GM11168 (cell line): Measurements from ENCODE around the gene MMEL1.
"Not testable (repeated sequence)": the region's sequence is repeated elsewhere in the genome, so short reads cannot be mapped to it uniquely, and the experiment has no call there.

Source experiments
- in situ Hi-C: fragments of 300-500 bp; cut with MboI; formaldehyde crosslinking; loops from one replicate; pipeline ENCODE4 v1.12.0; 2022; ENCODE audit warnings: low sequenced_read_pairs; ENCODE audit not compliant: unreplicated experiment

The MMEL1 gene

DNA sequence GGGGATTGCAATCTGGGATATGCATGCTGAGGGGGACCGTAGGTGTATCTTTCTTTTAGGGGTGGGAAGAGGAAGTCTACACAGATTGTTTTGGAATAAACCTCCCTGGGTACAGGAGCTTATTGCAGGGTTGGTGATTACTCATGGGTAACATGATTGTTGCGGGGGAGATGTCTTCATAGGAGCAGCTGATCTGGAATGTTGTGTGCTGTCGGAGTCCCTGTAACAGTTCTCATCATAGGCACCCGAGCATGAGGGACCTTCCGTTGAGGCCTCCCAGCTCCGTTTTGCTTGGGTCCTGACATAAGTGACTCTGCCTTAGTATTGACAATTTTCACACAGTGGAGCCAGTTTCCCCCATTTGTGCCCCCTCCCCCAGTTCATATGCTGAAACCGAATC lies 50.4 kb downstream of the MMEL1 start:
- in situ Hi-C loops, result loop anchor here (25.0 kb wide), 1 partner anchor 395 kb away; the partner anchor contains the start of gene FAAP20

DNA sequence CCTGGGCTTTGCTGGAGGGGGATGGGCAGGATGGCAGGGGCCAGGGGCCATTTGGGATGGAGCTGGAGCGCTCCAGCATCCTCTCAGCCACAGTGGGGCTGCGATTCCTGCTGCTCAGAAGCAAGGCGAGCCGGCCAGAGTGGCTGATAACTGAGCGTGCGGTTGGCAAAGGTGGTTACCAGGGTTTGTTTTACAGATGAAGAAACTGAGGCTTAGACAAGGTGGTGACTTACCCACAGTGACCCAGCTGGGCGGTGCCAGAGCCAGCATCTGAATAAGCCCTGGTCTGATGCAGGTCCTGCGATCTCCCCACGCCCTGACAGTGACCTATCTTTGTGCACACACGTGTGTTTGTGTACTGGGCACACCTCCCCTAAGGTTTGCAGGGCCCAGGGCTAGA lies 52.1 kb downstream of the MMEL1 start:
- in situ Hi-C loops, result loop anchor here (25.0 kb wide), 1 partner anchor 393 kb away; the partner anchor contains the start of gene FAAP20

DNA sequence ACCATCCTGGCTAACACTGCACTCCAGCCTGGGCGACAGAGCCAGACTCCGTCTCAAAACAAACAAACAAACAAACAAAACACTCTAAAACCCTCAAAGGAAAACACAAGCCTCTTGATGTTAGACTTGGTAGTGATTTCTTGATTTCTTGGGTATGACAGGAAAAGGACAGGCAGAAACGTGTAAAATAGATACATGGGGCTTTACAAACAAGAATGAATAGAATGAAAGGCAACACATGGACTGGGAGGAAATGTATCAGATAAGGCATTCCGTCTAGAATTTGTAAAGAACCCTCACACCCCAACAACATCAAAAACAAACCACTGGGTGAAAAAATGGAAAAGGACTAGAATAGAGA lies 54.1 kb downstream of the MMEL1 start:
- in situ Hi-C loops, result loop anchor here (25.0 kb wide), 1 partner anchor 391 kb away; the partner anchor contains the start of gene FAAP20

DNA sequence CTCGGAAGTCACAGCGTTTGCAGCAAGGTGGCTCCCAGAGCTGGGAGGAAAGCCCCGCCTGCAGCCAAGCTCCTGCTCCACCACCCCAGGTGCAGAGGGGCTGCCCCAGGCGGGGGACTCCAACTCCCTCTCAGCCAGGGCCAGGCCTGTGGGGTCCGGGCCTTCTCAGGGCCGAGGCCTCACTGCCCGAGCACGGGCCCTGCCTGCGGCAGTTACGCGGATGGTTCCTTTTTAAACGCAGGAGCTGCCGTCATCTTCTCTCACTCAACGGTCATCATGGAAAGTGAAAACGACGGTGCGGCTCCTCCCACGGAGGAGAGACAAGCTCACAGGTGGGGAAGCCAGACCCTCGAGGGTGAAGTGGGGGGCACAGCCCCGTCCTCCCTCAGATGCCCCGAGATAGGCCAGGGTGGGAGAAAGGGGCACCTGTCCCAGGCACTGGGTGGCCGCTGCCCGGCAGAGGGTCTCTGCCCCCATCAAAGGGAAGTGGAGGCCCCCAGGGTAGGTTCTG lies 55.2 kb downstream of the MMEL1 start:
- in situ Hi-C loops, result loop anchor here (25.0 kb wide), 1 partner anchor 390 kb away; the partner anchor contains the start of gene FAAP20

DNA sequence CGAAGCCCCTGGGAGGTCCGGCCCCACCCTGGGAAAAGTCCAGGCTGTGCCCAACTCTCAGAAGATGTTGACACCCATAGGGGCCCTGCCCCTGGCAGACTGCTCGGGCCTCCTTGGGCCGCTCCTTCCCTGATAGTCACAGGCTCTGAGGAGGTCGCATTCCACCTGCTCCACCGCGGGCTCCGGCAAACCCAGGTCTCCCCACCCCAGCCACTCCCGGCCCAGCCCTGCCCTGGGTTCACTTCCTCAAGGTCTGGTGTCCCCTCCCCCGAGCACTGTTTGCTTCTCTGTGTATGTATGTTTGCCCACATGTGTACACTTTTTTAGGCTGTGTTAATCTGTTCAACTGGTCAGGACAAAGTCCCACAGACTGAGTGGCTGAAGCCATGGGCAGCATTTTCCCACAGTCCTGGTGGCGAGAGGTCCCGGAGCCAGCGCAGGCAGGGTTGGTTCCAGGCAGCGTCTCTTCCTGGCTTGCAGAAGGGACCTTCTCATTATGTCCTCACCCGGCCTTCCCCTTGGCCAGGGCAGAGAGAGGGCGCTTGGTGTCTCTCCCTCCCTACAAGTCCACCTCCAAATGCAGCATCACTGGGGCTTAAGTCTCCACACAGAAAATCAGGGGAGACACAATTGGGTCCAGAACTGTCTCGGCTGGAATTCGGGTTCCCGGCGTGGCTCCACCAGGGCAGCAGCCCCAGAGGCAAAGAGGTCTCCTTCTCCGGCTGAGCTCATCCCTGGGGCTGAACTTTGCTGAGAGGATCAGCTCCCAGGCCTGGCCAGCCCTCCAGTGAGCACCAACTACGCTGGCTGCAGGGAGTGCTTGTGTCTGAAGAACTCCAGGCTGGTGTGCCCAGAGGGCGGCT lies 56.8 kb downstream of the MMEL1 start:
- in situ Hi-C loops, result loop anchor here (25.0 kb wide), 1 partner anchor 389 kb away; the partner anchor contains the start of gene FAAP20

DNA sequence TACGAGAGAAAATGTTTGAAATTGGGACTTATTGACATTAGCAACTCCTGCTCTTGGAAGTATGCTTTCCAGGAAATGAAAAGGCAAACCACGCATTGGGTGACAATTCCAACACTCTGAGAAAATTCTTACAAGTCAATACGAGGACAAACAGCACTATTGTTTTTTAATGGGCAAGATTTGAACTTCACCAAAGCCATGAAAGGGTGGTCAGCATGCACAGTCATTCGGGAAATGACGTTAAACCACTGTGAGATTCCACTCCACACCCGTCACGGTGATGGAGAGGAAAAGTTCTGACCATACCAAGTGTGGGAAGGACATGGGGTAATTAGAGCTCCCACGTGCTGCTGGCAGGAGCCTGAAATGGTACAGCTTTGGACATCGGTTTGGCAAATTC lies 58.5 kb downstream of the MMEL1 start:
- in situ Hi-C loops, result no loop called here

DNA sequence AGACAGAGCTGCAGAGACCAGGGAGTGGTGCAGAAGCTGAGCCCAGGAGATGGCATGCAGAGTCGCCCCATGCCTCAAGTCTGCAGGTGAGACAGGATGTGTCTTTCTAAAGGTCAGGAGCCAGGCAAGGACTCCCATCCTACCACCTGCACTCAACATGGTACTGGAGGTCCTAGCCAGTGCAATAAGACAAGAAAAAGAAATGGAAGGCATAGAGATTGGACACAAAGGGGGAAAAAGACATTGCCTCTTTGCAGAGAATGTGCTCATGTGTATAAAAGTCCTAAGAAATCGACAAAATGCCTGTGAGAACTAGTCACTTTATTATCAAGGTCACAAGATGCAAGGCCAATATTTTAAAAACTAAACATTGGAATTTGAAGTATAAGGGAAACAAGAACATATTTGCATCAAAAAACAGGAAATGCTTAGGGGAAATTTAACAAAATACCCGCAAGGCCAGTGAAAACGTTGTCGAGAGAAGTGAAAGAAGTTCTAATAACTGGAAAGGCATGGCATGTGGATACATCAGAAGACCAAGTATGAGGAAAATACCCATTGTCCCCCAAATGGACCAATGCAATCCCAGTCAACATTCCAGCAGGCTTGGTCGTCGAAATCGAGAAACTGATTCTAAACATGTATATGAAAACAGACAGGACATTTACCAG lies 59.4 kb downstream of the MMEL1 start:
- in situ Hi-C loops, result no loop called here

DNA sequence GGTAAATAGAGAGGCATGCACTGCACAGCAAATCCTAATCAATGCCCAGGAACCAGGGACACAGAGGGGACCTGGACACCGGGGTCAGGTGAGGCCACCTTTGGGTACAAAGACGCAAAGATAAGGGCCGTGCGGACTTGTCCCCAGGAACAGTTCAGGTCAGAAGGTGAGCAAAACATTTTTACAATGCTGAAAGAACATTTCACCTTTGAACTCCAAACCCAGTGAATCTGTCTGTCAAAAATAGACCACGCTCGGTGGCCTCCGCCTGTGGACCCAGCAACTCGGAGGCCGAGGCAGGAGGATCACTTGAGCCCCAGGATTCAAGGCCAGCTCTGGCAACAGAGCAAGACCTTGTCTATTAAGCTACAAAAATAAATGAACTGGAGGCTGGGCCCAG lies 61.5 kb downstream of the MMEL1 start:
- in situ Hi-C loops, result no loop called here

DNA sequence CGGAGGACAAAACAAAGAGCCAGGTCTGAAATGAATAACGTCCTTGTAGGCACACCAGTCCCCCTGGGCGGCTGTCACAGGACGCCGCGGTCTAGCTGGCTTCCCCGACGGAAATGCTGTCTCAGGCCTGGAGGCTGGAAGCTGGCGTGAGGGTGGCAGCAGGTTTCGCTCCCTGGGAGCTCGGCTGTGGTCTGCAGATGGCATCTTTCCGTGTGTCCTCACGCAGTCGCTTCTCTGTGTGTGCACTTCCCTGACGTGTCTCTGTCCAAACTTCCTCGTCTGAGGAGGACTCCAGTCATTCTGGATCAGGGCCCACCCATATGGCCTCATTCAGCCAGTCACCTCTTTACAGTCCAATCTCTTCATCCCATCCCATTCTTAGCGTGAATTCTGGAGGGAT lies 62.5 kb downstream of the MMEL1 start:
- in situ Hi-C loops, result no loop called here

DNA sequence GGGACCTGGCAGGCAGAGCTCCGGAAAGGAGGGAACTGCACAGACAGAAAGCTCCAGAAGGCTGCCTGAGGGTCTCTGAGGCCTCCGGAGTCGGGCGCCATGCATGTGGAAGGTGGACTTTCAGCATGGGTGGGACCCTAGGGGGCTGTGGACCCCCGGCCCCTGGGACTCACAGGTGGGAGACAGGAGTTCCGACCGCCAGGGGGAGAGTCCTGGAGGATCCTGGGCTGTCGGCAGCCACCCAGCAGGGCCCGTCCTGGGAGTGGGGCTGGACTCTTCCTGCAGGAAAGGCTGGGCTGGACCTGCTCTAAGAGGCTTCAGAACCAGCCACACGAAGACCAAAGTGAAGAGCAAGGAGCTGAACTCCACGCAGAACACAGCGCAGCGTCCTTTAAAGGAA lies 63.1 kb downstream of the MMEL1 start:
- in situ Hi-C loops, result not testable (repeated sequence)

DNA sequence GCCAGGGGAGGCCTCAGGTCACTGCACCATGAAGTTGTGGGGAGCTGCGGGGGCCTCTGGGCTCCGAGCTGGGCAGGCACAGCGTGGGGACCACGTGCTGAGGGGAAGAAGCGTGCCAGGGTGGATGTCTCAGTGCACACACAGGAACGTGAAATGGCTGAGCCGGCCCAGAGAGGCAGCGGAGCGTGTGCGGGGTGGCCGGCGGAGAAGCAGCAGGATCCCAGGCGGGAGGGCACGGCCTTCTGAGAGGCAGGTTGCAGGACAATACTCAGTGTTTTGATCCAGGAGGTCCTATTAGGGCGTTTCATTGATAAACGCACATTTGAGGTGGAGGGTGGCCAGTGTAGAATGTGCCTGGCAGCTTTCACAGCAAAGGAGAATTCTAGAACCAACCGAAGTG lies 63.8 kb downstream of the MMEL1 start:
- in situ Hi-C loops, result no loop called here

DNA sequence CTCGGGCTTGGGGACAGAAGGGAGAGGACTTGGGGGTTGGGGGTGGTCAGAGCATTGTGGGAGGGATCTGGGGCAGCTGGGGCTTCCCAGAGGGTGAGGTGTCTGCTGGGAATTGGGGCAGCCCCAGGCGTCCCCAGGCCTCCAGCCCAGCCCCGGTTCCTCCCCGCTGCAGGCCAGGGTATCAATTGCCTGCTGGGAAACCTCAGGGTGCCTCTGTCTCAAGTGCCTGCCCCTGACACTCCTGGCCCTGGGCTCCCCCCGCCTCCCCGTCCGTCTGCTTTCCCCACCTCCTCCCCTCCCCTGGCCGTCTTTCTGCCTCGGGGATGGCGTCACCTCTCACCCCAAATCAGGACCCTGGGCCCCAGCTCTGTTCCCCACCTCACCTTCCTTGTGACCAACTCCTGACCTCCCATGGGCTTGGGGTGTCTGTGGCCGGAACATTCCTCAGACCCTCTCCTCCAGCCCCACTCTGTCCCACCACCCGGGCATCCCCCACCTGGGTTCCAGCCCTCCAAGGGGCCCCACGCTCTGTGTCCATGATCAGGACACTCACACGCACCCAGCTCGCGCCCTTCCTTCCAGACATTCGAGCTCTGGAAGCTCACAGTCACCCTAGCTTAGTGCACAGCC lies 64.5 kb downstream of the MMEL1 start:
- in situ Hi-C loops, result not testable (repeated sequence)

DNA sequence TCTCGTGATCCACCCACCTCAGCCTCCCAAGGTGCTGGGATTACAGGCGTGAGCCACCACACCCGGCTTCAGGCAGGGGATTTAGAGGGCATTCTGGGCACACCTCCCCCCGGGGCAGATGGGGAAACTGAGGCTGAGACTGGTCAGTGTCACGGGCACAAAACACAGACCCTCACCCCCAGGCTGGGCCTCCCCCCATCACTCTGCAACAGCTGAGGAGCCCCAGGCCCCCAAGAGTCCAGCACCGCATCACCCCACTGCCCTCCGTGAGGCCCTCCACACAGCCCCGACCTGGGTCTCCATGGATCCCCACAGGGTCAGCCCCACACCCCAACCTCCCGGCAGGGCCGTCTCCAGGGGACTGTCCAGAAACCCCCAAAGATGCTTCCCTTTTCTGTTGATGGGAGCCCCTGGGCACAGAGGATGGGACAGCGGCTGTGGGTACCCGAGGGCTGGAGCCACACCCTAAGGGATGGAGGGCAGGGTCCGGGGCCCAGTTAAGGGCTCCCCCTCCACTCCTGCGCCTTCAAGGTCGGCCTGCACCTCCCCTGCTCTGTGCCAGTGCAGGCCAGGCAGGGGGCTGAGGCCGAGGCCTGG lies 65.6 kb downstream of the MMEL1 start:
- in situ Hi-C loops, result no loop called here

DNA sequence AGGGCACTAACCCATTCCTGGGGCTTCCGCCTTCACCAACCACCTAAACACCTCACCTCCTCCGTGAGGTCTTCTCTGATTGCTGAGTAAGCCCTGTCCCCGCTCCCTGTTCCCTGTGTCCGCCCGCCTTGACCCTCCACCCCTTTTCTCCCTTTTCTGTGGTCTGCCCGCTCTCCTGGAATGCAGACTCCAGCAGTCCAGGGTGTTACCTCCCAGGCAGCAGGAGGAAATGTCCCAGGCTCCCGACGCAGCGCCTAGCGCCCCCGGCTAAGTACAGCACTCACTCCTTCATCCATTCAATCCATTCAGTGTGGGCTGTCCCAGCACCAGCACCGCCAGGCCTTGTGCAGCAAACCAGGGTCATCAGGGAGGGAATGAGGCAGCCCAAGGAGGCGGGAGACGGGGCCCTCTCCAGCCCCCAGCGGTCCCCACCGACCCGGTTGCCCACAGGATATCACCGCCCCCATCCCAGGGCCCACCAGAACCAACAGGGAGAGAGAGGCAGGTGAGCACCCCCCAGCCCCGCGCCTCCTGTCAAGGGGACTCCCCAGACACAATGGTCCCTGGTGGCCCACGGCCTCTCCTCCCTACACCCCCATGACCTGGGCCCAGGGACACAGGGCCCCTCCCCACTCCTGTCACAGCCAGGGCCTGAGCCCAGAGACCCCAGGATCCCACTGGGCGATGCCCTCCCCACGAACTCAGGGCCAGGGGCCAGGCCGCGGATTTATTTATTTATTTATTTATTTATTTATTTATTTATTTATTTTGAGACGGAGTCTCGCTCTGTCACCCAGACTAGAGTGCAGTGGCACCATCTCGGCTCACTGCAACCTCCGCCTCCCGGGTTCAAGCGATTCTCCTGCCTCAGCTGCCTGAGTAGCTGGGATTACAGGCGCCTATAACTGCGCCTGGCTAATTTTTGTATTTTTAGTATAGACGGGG lies 66.4 kb downstream of the MMEL1 start:
- in situ Hi-C loops, result no loop called here

DNA sequence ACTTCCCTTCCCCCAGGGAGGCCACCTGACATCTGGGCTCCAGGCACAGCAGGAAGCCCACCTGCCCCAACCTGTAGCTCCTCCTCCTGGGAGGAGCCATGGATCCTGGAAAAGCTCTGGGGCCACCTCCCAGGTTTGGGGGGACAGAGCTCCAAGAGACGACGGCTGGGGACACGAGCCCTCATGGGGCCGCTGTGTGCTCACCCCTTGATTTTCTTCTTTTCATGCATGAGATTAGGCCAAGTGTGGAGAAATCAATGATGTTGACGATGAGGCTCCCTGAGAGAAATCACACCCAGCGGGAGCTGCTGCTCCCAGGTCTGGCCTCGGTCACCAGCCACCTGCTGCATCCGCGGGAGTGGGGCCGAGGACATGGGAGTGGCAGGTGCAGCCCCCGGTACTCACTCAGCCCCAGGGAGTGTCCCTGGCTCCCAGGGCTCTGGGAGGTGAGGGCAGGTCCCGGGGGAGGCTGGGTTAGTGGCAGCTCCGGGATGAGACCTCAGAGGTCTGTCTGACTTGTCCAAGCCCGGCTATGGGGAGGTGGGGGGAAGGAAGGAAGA lies 67.9 kb downstream of the MMEL1 start:
- in situ Hi-C loops, result no loop called here

DNA sequence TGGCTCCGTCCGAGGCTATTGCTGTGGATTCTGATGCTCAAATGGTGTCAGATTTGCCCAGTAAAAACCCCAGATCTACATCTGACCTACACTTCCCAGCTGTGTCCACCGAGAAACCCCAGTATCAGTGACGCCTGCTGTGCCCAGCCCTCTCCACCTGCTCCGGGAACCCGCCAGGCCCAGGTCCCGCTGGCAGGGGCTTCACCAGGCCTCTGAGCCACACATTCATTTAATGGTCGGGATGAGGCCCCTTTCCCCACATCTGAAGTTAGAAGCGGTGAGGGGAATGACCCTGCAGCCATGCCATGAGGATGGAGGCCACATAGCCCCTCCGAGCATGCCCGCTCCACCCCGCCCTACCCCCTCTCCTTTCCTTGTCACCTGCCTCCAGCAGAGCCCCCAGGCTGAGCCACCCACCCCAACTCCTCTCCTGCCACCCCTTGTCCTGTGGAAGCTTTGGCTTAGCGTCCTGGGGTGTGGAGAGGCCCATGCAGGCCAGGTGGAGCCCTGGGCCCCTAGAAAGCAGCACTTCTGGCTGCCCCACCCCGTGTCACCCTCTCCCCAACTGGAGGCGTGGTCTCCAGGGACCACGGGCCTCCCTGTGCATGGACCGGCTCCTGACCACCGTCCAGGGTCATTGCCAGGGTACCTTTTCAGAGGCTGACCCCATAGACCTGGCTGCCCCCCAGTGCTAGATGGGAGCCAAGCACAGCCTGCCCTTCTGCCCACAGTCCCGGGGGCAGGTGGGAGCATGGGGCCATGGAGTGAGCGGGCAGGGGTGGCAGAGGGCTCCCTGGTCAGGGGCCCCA lies 68.6 kb downstream of the MMEL1 start:
- in situ Hi-C loops, result no loop called here

DNA sequence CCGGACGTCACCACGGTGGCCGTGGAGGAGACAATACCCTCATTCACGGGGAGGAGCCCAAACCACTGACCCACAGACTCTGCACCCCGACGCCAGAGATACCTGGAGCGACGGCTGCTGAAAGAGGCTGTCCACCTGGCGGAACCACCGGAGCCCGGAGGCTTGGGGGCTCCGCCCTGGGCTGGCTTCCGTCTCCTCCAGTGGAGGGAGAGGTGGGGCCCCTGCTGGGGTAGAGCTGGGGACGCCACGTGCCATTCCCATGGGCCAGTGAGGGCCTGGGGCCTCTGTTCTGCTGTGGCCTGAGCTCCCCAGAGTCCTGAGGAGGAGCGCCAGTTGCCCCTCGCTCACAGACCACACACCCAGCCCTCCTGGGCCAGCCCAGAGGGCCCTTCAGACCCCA lies 69.6 kb downstream of the MMEL1 start:
- in situ Hi-C loops, result no loop called here
